K562 (cell line): Measurements from ENCODE around the gene TNRC6B. TPM values are rescaled to one million over a fixed set of nuclear protein-coding genes. Genes with fewer than 3 reads are reported as not detected.

Experiments
- ATAC-seq: fragments of 200-7000 bp; cut with Tn5 transposase; 3 replicates; pipeline ENCODE4 v1.9.1; 2020; ENCODE audit warnings: moderate library complexity
- BruUV-seq: library from RNA; stranded (reverse); fragments of 400-500 nt; replicated peaks from 2 replicates; lab custom pipeline; 2021; lab: Mats Ljungman, UMichigan
- CTCF ChIA-PET: fragments of 300-600 bp; formaldehyde crosslinking; extraction: SDS; loops from one replicate; lab custom pipeline; 2021; ENCODE audit warnings: low intra/inter-chr PET ratio; lab: Yijun Ruan, JAX
- POLR2A ChIA-PET: fragments of 300-600, 350-650 bp; sonication (Branson Sonifier 250); formaldehyde crosslinking; extraction: SDS; loops from one replicate; lab custom pipeline; 2021; ENCODE audit warnings: antibody characterized with exemption, inconsistent platforms; lab: Yijun Ruan, JAX
- DNase-seq, 4 experiments: peaks; one replicate each; pipeline versions ENCODE4 v3.0.0 to v3.0.0-alpha.2; 2011 to 2018; ENCODE audit warnings: low spot score in 3 of 4, mixed read lengths in 3 of 4; ENCODE audit errors: extremely low read depth in 1 of 4
- FAIRE-seq: peaks from 2 replicates; lab custom pipeline; 2011; peaks lifted over from hg19 to GRCh38; lab: Jason Lieb, UNC
- H2AFZ ChIP-seq: 2 replicates; pipeline ENCODE4 v1.6.0; 2011; ENCODE audit warnings: low read depth, low read length, control low read depth, inconsistent platforms
- H3K27ac ChIP-seq: fragments of 200-600 bp; 3 replicates; pipeline ENCODE4 v1.8.0; 2011; ENCODE audit warnings: low read depth, mild to moderate bottlenecking, control low read depth, inconsistent platforms, low read length, moderate library complexity, mixed read lengths; ENCODE audit errors: extremely low read depth
- H3K27me3 ChIP-seq, 2 experiments: fragments of 300-600 bp in 1 of 2; 2 replicates in 1 of 2; 3 replicates in 1 of 2; pipeline versions ENCODE4 v1.6.0 to v1.8.0; 2011; ENCODE audit warnings: inconsistent platforms in 2 of 2, low read length in 2 of 2, mild to moderate bottlenecking in 1 of 2, mixed read lengths in 1 of 2, moderate library complexity in 1 of 2; ENCODE audit not compliant: control insufficient read depth in 2 of 2, insufficient read depth in 2 of 2
- H3K36me3 ChIP-seq: fragments of 300-600 bp; 3 replicates; pipeline ENCODE4 v1.8.0; 2011; ENCODE audit warnings: mild to moderate bottlenecking, low read length, inconsistent platforms; ENCODE audit not compliant: control insufficient read depth, insufficient read depth
- H3K4me1 ChIP-seq, 2 experiments: fragments of 200-600 bp in 1 of 2; replicated peaks in 1 of 2; 2 replicates in 1 of 2; 3 replicates in 1 of 2; pipeline versions ENCODE4 v1.5.1 to v1.8.0; 2011; ENCODE audit warnings: inconsistent platforms in 2 of 2, low read length in 2 of 2, mild to moderate bottlenecking in 1 of 2, mixed read lengths in 1 of 2, moderate library complexity in 1 of 2; ENCODE audit not compliant: control insufficient read depth in 2 of 2, insufficient read depth in 2 of 2
- H3K4me2 ChIP-seq: 2 replicates; pipeline ENCODE4 v1.6.1; 2011; ENCODE audit warnings: low read length, control low read depth, inconsistent platforms, mixed read lengths; ENCODE audit not compliant: insufficient read depth
- H3K4me3 ChIP-seq: fragments of 200-600 bp; sonication (generic), shearing (Covaris generic); 2 replicates; pipeline ENCODE4 v1.5.1; 2016; ENCODE audit warnings: control low read depth, inconsistent platforms
- H3K79me2 ChIP-seq: fragments of 200-600 bp; 3 replicates; pipeline ENCODE4 v1.8.0; 2011; ENCODE audit warnings: low read length, inconsistent platforms; ENCODE audit not compliant: control insufficient read depth, insufficient read depth
- H3K9ac ChIP-seq, 2 experiments: 2 replicates each; pipeline versions ENCODE4 v1.6.0 to v1.6.1; 2011; ENCODE audit warnings: low read depth in 2 of 2, low read length in 2 of 2, control low read depth in 1 of 2, inconsistent platforms in 1 of 2, mild to moderate bottlenecking in 1 of 2, mixed read lengths in 1 of 2; ENCODE audit not compliant: insufficient read depth in 1 of 2
- H3K9me1 ChIP-seq: one replicate; pipeline ENCODE4 v1.6.0; 2011; ENCODE audit warnings: inconsistent platforms, mild to moderate bottlenecking, low read length, moderate library complexity; ENCODE audit not compliant: control insufficient read depth, insufficient read depth
- H3K9me3 ChIP-seq: replicated peaks from 2 replicates; pipeline ENCODE4 v1.5.1; 2011; ENCODE audit warnings: low read depth, low read length, inconsistent platforms; ENCODE audit not compliant: control insufficient read depth, insufficient read depth
- H4K20me1 ChIP-seq: replicated peaks from 2 replicates; pipeline ENCODE4 v1.6.1; 2011; ENCODE audit warnings: low read length, inconsistent platforms, mixed read lengths; ENCODE audit not compliant: control insufficient read depth, insufficient read depth
- ARID2 ChIP-seq: fragments of 450-650 bp; IDR thresholded peaks from 2 replicates; pipeline ENCODE4 v1.6.1; 2017; ENCODE audit warnings: antibody characterized with exemption, mild to moderate bottlenecking
- CCAR2 ChIP-seq: fragments of 200-400 bp; formaldehyde crosslinking; IDR thresholded peaks from 2 replicates; pipeline ENCODE4 v1.6.1; 2017; ENCODE audit warnings: mild to moderate bottlenecking, low read depth, low read length
- ESRRA ChIP-seq: fragments of 450-650 bp; IDR thresholded peaks from 2 replicates; pipeline ENCODE4 v1.6.1; 2014; ENCODE audit warnings: low read depth, mild to moderate bottlenecking, moderate library complexity, borderline replicate concordance
- HNRNPH1 ChIP-seq: fragments of 200-400 bp; formaldehyde crosslinking; optimal IDR thresholded peaks from 2 replicates; pipeline ENCODE3; 2017; ENCODE audit warnings: low read depth, mild to moderate bottlenecking, low read length, moderate library complexity
- KDM1A ChIP-seq, 2 experiments: fragments of 450-650 bp; IDR thresholded peaks; 2 replicates each; pipeline ENCODE4 v1.6.1; 2016; ENCODE audit warnings: mild to moderate bottlenecking in 2 of 2
- NEUROD1 ChIP-seq: fragments of 150-350 bp; IDR thresholded peaks from 2 replicates; pipeline ENCODE4 v1.6.1; 2014; ENCODE audit warnings: borderline replicate concordance, low read length, low read depth; ENCODE audit not compliant: partially characterized antibody
- PHB ChIP-seq: fragments of 250-450 bp; sonication (Bioruptor Pico); IDR thresholded peaks from 2 replicates; pipeline ENCODE4 v1.5.0; 2021
- PRPF4 ChIP-seq: fragments of 200-400 bp; formaldehyde crosslinking; IDR thresholded peaks from one replicate; pipeline ENCODE4 v1.6.1; 2017; ENCODE audit warnings: low read length, low read depth, mild to moderate bottlenecking; ENCODE audit not compliant: insufficient read depth, poor library complexity, severe bottlenecking
- RAD21 ChIP-seq, 2 experiments: fragments of 250-450 bp in 1 of 2; fragments of 450-650 bp in 1 of 2; sonication (Bioruptor Pico) in 1 of 2; formaldehyde crosslinking in 1 of 2; IDR thresholded peaks in 1 of 2; conservative IDR thresholded peaks in 1 of 2; 2 replicates each; pipeline versions ENCODE4 v1.4.0 to v1.8.0; 2020 to 2022; ENCODE audit warnings: mild to moderate bottlenecking in 2 of 2, moderate library complexity in 1 of 2
- RB1 ChIP-seq: fragments of 450-650 bp; IDR thresholded peaks from 2 replicates; pipeline ENCODE4 v1.6.1; 2017; ENCODE audit warnings: low read depth, mild to moderate bottlenecking
- RBM25 ChIP-seq: fragments of 200-400 bp; formaldehyde crosslinking; IDR thresholded peaks from 2 replicates; pipeline ENCODE4 v1.6.1; 2018; ENCODE audit warnings: low read length, low read depth, moderate library complexity; ENCODE audit not compliant: severe bottlenecking
- RNF219 ChIP-seq: fragments of 250-450 bp; sonication (Bioruptor Pico); IDR thresholded peaks from 2 replicates; pipeline ENCODE4 v1.5.0; 2022; ENCODE audit warnings: mild to moderate bottlenecking
- SMAD1 ChIP-seq: fragments of 150-350 bp; IDR thresholded peaks from 2 replicates; pipeline ENCODE4 v1.6.1; 2014; ENCODE audit warnings: low read length, low read depth; ENCODE audit not compliant: partially characterized antibody
- TCF3 ChIP-seq: sonication (generic); formaldehyde crosslinking; IDR thresholded peaks from 2 replicates; pipeline ENCODE4 v1.4.0; 2020; ENCODE audit warnings: mild to moderate bottlenecking, missing genetic modification reagents
- TRIM28 ChIP-seq: fragments of 450-650 bp; IDR thresholded peaks from 2 replicates; pipeline ENCODE4 v1.6.1; 2017
- YY1 ChIP-seq, 3 experiments: IDR thresholded peaks; 2 replicates each; pipeline ENCODE4 v1.6.1; 2011; ENCODE audit warnings: low read length in 2 of 3, mild to moderate bottlenecking in 2 of 3, moderate library complexity in 2 of 3, borderline replicate concordance in 1 of 3, control low read depth in 1 of 3, low read depth in 1 of 3; ENCODE audit not compliant: insufficient read depth in 3 of 3, insufficient replicate concordance in 2 of 3, control insufficient read depth in 1 of 3, insufficient read length in 1 of 3; ENCODE audit errors: extremely low read depth in 1 of 3
- ZC3H8 ChIP-seq: fragments of 450-650 bp; IDR thresholded peaks from 2 replicates; pipeline ENCODE4 v1.6.1; 2017
- ZNF133 ChIP-seq: fragments of 250-450 bp; sonication (Bioruptor Pico); IDR thresholded peaks from 2 replicates; pipeline ENCODE4 v1.4.0; 2020; ENCODE audit warnings: mild to moderate bottlenecking
- ZNF174 ChIP-seq: fragments of 250-450 bp; sonication (Bioruptor Pico); IDR thresholded peaks from 2 replicates; pipeline ENCODE4 v1.4.0; 2020; ENCODE audit warnings: mild to moderate bottlenecking
- WGBS: fragments of 100-300 bp; shearing (Covaris generic); methylation state at CpG from one replicate; pipeline ENCODE4 v1.1.6; 2016; ENCODE audit warnings: low coverage, mixed read lengths; ENCODE audit not compliant: insufficient coverage; ENCODE audit errors: missing lambda C conversion rate; 5-methylcytosine and 5-hydroxymethylcytosine counted together
- in situ Hi-C: fragments of 300-500 bp; cut with MboI; formaldehyde crosslinking; loops from 4 replicates; pipeline ENCODE4 v1.15.0; 2018; ENCODE audit warnings: inconsistent platforms, mixed read lengths
- intact Hi-C: fragments of 100-400 bp; cut with micrococcal nuclease; formaldehyde crosslinking; loops from 2 replicates; pipeline ENCODE4 v1.14.2; 2022
- polyA plus RNA-seq, 8 experiments: library from polyadenylated mRNA; depleted of rRNA in 4 of 8; stranded (reverse) in 5 of 8; unstranded in 3 of 8; fragments of >200 nt; fragmentation: Nextera tagmentation in 2 of 8; fragmentation: Illumina TruSeq in 1 of 8; extraction: Ambion mirVana in 2 of 8; extraction: Trizol in 1 of 8; gene quantifications; 2 replicates each; pipeline versions ENCODE4 v1.2.1 to v1.2.3, GENCODE V29; 2011 to 2014; ENCODE audit warnings: inconsistent platforms in 1 of 8, missing spikeins in 1 of 8
- total RNA-seq, 7 experiments: library from RNA; depleted of rRNA in 6 of 7; stranded (reverse); fragments of >200 nt in 6 of 7; fragmentation: Illumina TruSeq in 2 of 7; extraction: Trizol in 2 of 7; gene quantifications; 2 replicates each; pipeline versions ENCODE4 v1.2.1 to v1.2.3, GENCODE V29; 2011 to 2021; ENCODE audit warnings: low replicate concordance in 1 of 7
- TF ChIP-seq, protein P1 (sequence below): IDR thresholded peaks from 2 replicates; pipeline ENCODE4 v1.6.1; 2012; ENCODE audit warnings: low read depth, low read length, improper control_type of control experiment, borderline replicate concordance

TNRC6B gene
- total and polyA plus RNA-seq, 9 of the 15 experiments (the other 6 are each of a cell fraction or from before 2014, with no cell fraction given): 0.96 to 18.8 (median 10.8) TPM

- Histone ChIP-seq H3K27ac (no peak overlapping the region), H3K9me1 (no peaks in the 10 kb centered on the region), H2AFZ (no peak overlapping the region), H3K27me3 (no peaks in the 10 kb centered on the region), H3K4me2 (no peak overlapping the region), H3K4me3 (no peak overlapping the region), H3K9me3 (no peaks in the 10 kb centered on the region), H3K4me1 (no peaks in the 10 kb centered on the region), H3K36me3 (peaks cover 87% of the 10 kb centered on the region), H3K79me2 (no peaks in the 10 kb centered on the region), H3K9ac (no peak overlapping the region), H4K20me1 (no peaks in the 10 kb centered on the region)
- 100% methylated on average over 2 of the region's 5 CpGs for WGBS
- DNase-seq: no peak
- CTCF ChIA-PET: no interaction called here
- in situ Hi-C loops: no loop called here
- POLR2A ChIA-PET: interaction anchor here (0.6 to 1.0 kb wide), 2 partner anchors 9 to 34 kb away, joined by 3 to 4 read pairs; partner anchors contain the start of gene SGSM3
- FAIRE-seq: no peak
- BruUV-seq: no TSS peak
- no peak for ATAC-seq
- TF ChIP-seq, protein P1, sequence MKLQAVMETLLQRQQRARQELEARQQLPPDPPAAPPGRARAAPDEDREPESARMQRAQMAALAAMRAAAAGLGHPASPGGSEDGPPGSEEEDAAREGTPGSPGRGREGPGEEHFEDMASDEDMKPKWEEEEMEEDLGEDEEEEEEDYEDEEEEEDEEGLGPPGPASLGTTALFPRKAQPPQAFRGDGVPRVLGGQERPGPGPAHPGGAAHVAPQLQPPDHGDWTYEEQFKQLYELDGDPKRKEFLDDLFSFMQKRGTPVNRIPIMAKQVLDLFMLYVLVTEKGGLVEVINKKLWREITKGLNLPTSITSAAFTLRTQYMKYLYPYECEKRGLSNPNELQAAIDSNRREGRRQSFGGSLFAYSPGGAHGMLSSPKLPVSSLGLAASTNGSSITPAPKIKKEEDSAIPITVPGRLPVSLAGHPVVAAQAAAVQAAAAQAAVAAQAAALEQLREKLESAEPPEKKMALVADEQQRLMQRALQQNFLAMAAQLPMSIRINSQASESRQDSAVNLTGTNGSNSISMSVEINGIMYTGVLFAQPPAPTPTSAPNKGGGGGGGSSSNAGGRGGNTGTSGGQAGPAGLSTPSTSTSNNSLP: no peak
- no peak for TF ChIP-seq CCAR2
- TF ChIP-seq PHB (CRISPR knock-in tag): no peak
- no peak for TF ChIP-seq ZNF174 (CRISPR knock-in tag)
- no peak for TF ChIP-seq TRIM28
- TF ChIP-seq ARID2: no peak
- no peak for TF ChIP-seq KDM1A (IDR thresholded peaks at IDR 0.05)
- no peak for TF ChIP-seq YY1 (IDR thresholded peaks at IDR 0.05; ENCODE audit: borderline replicate concordance in 1 of 3, control insufficient read depth in 1 of 3, extremely low read depth in 1 of 3, insufficient read depth in 3 of 3, insufficient read length in 1 of 3, insufficient replicate concordance in 2 of 3, low read depth in 1 of 3, low read length in 2 of 3)
- no peak for TF ChIP-seq ESRRA
- TF ChIP-seq RB1: no peak
- no peak for TF ChIP-seq NEUROD1
- no peak for TF ChIP-seq TCF3 (CRISPR knock-in tag)
- no peak for TF ChIP-seq HNRNPH1
- TF ChIP-seq RNF219: no peak
- TF ChIP-seq SMAD1: no peak
- no peak for TF ChIP-seq ZC3H8
- TF ChIP-seq RBM25: no peak
- no peak for TF ChIP-seq PRPF4
- no peak for TF ChIP-seq ZNF133
- no peak for TF ChIP-seq RAD21 (CRISPR knock-in tag; conservative IDR thresholded peaks at IDR 0.05 in 1 of 2, IDR thresholded peaks at IDR 0.05 in 1 of 2)
- intact Hi-C loops: no loop called here
These were observed 183.4 kb downstream of the TNRC6B start for GRCh38 chr22:40361100-40361499.
